GM18502 (cell line): ENCODE results near the gene IL21R.

Source experiments
- ATAC-seq: cut with Tn5 transposase; IDR thresholded peaks from one replicate; pipeline ENCODE4 v1.9.1; 2021; ENCODE audit warnings: mild to moderate bottlenecking; ENCODE audit not compliant: unreplicated experiment, poor library complexity

IL21R gene

GRCh38 chr16:27401768-27402568 is at the start of gene IL21R:
Gene IL21R, plus strand, starts transcription at chr16:27402174. Its CDS starts 27,898 bp downstream, at chr16:27430072.
- ATAC-seq = peak; percentile 51

GRCh38 chr16:27353853-27354252 is 48.1 kb upstream of the IL21R start:
- ATAC-seq = no peak

- ATAC-seq = no peak
These were observed 46.4 kb upstream of the IL21R start for GRCh38 chr16:27355610-27356009.

GRCh38 chr16:27356794-27357193 is 45.2 kb upstream of the IL21R start:
- ATAC-seq = no peak

GRCh38 chr16:27359051-27359450 is 42.9 kb upstream of the IL21R start:
- no peak for ATAC-seq

GRCh38 chr16:27359615-27360014 is 42.4 kb upstream of the IL21R start:
- ATAC-seq = no peak

GRCh38 chr16:27361987-27362386 is 40.0 kb upstream of the IL21R start:
- ATAC-seq = no peak

- no peak for ATAC-seq
These were observed 39.3 kb upstream of the IL21R start for GRCh38 chr16:27362570-27363245.

GRCh38 chr16:27363246-27363632 is 38.7 kb upstream of the IL21R start:
- ATAC-seq = no peak

GRCh38 chr16:27363797-27364196 is 38.2 kb upstream of the IL21R start:
- ATAC-seq = no peak

- ATAC-seq = no peak
These were observed 37.4 kb upstream of the IL21R start for GRCh38 chr16:27364493-27365141.

GRCh38 chr16:27365142-27366089 is 36.6 kb upstream of the IL21R start:
- ATAC-seq = no peak

- ATAC-seq = peak; percentile 8
These were observed 35.1 kb upstream of the IL21R start for GRCh38 chr16:27366687-27367460.

- ATAC-seq = peak; percentile 67
These were observed 34.3 kb upstream of the IL21R start for GRCh38 chr16:27367461-27368357.

GRCh38 chr16:27368358-27368722 is 33.6 kb upstream of the IL21R start:
- no peak for ATAC-seq

GRCh38 chr16:27369806-27370205 is 32.2 kb upstream of the IL21R start:
- ATAC-seq = no peak

- ATAC-seq = no peak
These were observed 31.7 kb upstream of the IL21R start for GRCh38 chr16:27370318-27370717.

GRCh38 chr16:27373312-27373711 is 28.7 kb upstream of the IL21R start:
- no peak for ATAC-seq
